DMS 273 treated with DMSO at 0.1 percent for 48 hours (cell line): ENCODE data around the gene C1QTNF9.
"Not testable (repeated sequence)": the region's sequence is repeated elsewhere in the genome, so short reads cannot be mapped to it uniquely, and the experiment has no call there.

Experiments used
- DNase-seq: peaks from one replicate; lab custom pipeline; 2025; lab: John Stamatoyannopoulos, UW

The C1QTNF9 gene

DNA sequence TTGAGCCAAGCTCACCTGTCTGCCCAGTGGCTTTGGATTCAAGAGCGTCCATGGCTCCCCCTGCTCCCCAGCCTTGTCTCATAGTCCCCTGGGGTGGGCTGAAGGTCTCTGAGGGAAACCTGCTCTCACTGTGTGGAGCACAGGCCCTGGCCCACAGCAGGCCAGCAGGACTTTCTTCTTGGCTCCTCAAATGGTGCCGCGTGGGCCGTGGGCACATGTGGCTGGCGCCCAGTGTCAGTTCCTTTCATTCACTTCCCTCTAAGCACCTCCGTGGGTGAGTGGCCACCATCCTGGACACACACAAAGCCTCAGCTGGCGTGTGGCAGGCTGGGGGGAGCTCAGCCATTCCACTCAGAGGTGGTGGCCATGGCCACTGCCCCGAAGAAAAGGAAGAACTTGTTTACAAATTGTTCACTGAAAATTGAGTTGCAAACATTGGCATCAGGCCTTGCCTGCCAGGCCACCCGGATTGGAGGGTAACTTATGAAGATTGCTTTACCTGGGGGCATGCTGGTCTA lies 53.1 kb downstream of the C1QTNF9 start:
- DNase-seq, result no peak

GRCh38 chr13:24365191-24365590 lies 55.8 kb downstream of the C1QTNF9 start:
- no peak for DNase-seq

DNA sequence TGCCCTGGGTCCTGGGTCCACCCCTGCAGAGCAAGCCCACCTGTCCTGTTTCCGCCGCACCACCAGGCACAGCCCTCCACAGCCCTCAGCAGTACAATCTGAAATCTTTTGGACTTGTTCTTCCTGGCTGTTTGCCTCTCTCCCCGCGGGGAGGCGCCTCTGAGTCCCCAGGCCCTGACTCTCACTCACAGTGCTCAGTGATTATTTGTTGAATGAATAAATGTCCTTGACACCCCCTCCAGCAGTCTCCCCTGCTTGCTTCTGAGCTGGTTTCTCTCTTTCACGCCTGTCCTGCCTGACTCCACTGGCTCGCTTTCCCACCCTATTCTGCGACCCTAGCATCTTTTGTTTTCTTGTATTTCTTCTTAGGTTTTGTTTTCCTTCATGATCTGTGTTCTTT lies 56.9 kb downstream of the C1QTNF9 start:
- not testable (repeated sequence) for DNase-seq

DNA sequence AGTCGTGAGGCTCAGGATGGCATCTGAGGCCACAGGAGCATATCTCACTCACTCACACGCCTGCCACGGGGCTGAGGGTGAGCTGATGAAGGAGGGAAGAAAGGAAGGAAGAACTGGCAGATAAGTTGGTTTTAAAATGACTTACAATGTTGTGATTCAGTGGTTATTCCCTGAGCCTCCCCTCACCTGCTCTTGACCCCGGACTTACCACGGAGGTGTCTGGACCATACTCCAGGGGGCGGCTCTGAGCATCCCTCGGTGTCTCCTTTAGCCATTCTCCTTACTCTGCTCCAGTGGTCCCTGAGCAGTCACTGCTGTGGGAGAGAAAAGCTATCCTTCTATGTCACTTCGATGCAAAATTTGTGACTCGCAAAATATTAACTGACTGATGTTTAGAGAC lies 61.9 kb downstream of the C1QTNF9 start:
- DNase-seq, result not testable (repeated sequence)
